Astrocyte (in vitro differentiated cells and primary cell): Measurements from ENCODE around the gene CDH22. TPM values are rescaled to one million over a fixed set of nuclear protein-coding genes. Genes with fewer than 3 reads are reported as not detected.

Experiments
- DNase-seq: peaks from one replicate; pipeline ENCODE4 v3.0.0-alpha.2; 2010; ENCODE audit warnings: low read depth
- FAIRE-seq: peaks from 2 replicates; lab custom pipeline; 2011; peaks lifted over from hg19 to GRCh38; lab: Jason Lieb, UNC
- H2AFZ ChIP-seq: 2 replicates; pipeline ENCODE4 v1.6.0; 2012; ENCODE audit warnings: low read depth, low read length, inconsistent platforms
- H3K27ac ChIP-seq: 2 replicates; pipeline ENCODE4 v1.5.1; 2011; ENCODE audit warnings: low read depth, low read length, inconsistent platforms
- H3K27me3 ChIP-seq: 2 replicates; pipeline ENCODE4 v1.6.0; 2011; ENCODE audit warnings: low read length, inconsistent platforms; ENCODE audit not compliant: insufficient read depth
- H3K36me3 ChIP-seq: 2 replicates; pipeline ENCODE4 v1.5.1; 2011; ENCODE audit warnings: low read length, inconsistent platforms; ENCODE audit not compliant: insufficient read depth
- H3K4me1 ChIP-seq: 2 replicates; pipeline ENCODE4 v1.5.1; 2011; ENCODE audit warnings: low read length, inconsistent platforms; ENCODE audit not compliant: insufficient read depth
- H3K4me2 ChIP-seq: 2 replicates; pipeline ENCODE4 v1.6.0; 2012; ENCODE audit warnings: low read length, inconsistent platforms
- H3K4me3 ChIP-seq: 2 replicates; pipeline ENCODE4 v1.5.1; 2011; ENCODE audit warnings: low read depth, mild to moderate bottlenecking, low read length, inconsistent platforms; ENCODE audit not compliant: insufficient read depth
- H3K79me2 ChIP-seq: 2 replicates; pipeline ENCODE4 v1.6.0; 2012; ENCODE audit warnings: mild to moderate bottlenecking, low read length, inconsistent platforms; ENCODE audit not compliant: insufficient read depth
- H3K9ac ChIP-seq: 2 replicates; pipeline ENCODE4 v1.6.0; 2012; ENCODE audit warnings: mild to moderate bottlenecking, low read length, inconsistent platforms
- H3K9me3 ChIP-seq: 2 replicates; pipeline ENCODE4 v1.5.1; 2012; ENCODE audit warnings: low read depth, mild to moderate bottlenecking, low read length, inconsistent platforms; ENCODE audit not compliant: insufficient read depth
- H4K20me1 ChIP-seq: 2 replicates; pipeline ENCODE4 v1.6.0; 2012; ENCODE audit warnings: low read length, inconsistent platforms; ENCODE audit not compliant: insufficient read depth
- H3K27ac Mint-ChIP-seq: one replicate; pipeline ENCODE4 v1.8.0; 2021; ENCODE audit warnings: mild to moderate bottlenecking, mixed read lengths; ENCODE audit not compliant: unreplicated experiment
- H3K27me3 Mint-ChIP-seq: one replicate; pipeline ENCODE4 v1.8.0; 2021; ENCODE audit warnings: low read depth, mixed read lengths; ENCODE audit not compliant: unreplicated experiment
- H3K36me3 Mint-ChIP-seq: one replicate; pipeline ENCODE4 v1.8.0; 2021; ENCODE audit warnings: low read depth, mixed read lengths; ENCODE audit not compliant: unreplicated experiment
- H3K4me1 Mint-ChIP-seq: one replicate; pipeline ENCODE4 v1.8.0; 2021; ENCODE audit warnings: low read depth, mixed read lengths; ENCODE audit not compliant: unreplicated experiment
- H3K4me3 Mint-ChIP-seq: one replicate; pipeline ENCODE4 v1.8.0; 2021; ENCODE audit warnings: mild to moderate bottlenecking, moderate library complexity, mixed read lengths; ENCODE audit not compliant: unreplicated experiment
- H3K9me3 Mint-ChIP-seq: one replicate; pipeline ENCODE4 v1.8.0; 2021; ENCODE audit warnings: mild to moderate bottlenecking, mixed read lengths; ENCODE audit not compliant: unreplicated experiment
- CTCF ChIP-seq: IDR thresholded peaks from 2 replicates; pipeline ENCODE4 v1.5.1; 2011; ENCODE audit warnings: low read depth, mild to moderate bottlenecking, inconsistent platforms, low read length, moderate library complexity; ENCODE audit not compliant: insufficient read depth
- EZH2 ChIP-seq: IDR thresholded peaks from 2 replicates; pipeline ENCODE4 v1.6.1; 2012; ENCODE audit warnings: mild to moderate bottlenecking, low read length, inconsistent platforms; ENCODE audit not compliant: insufficient read depth
- total RNA-seq: library from RNA; stranded (reverse); gene quantifications from 2 replicates; pipeline ENCODE4 v1.2.1, GENCODE V29; 2021

CDH22 gene
- total RNA-seq, 1 donor from 2014 or later = not detected

- FAIRE-seq = no peak
- Mint-ChIP-seq H3K36me3 (no peaks in the 10 kb centered on the region), H3K4me3 (no peak overlapping the region), H3K9me3 (no peaks in the 10 kb centered on the region), H3K27me3 (peaks cover 40% of the 10 kb centered on the region), H3K27ac (no peak overlapping the region), H3K4me1 (no peaks in the 10 kb centered on the region)
- no peak for DNase-seq
- no peak overlapping the region for H3K4me2 ChIP-seq
- peaks cover 5% of the 10 kb centered on the region for H3K27me3 ChIP-seq
- TF ChIP-seq CTCF (no peak), EZH2 (no peak)
- no peak overlapping the region for H3K27ac ChIP-seq
- no peaks in the 10 kb centered on the region for H3K36me3 ChIP-seq
- no peaks in the 10 kb centered on the region for H3K9me3 ChIP-seq
- no peak overlapping the region for H3K9ac ChIP-seq
- H3K4me1 ChIP-seq = no peaks in the 10 kb centered on the region
- no peaks in the 10 kb centered on the region for H3K79me2 ChIP-seq
- H4K20me1 ChIP-seq = no peaks in the 10 kb centered on the region
- no peak overlapping the region for H3K4me3 ChIP-seq
- H2AFZ ChIP-seq = no peak overlapping the region
Measured at GRCh38 chr20:46152824-46153586, 155.3 kb downstream of the CDH22 start.

- H3K27me3 ChIP-seq = peaks cover under 1% of the 10 kb centered on the region
- H3K4me2 ChIP-seq = no peak overlapping the region
- H3K27ac ChIP-seq = no peak overlapping the region
- FAIRE-seq (no peak), DNase-seq (no peak)
- peaks cover 44% of the 10 kb centered on the region for H3K27me3 Mint-ChIP-seq
- no peak overlapping the region for H3K4me3 ChIP-seq
- H3K27ac Mint-ChIP-seq = no peak overlapping the region
- H3K79me2 ChIP-seq = no peaks in the 10 kb centered on the region
- no peaks in the 10 kb centered on the region for H3K9me3 ChIP-seq
- H3K36me3 ChIP-seq = no peaks in the 10 kb centered on the region
- no peak overlapping the region for H3K9ac ChIP-seq
- no peaks in the 10 kb centered on the region for H3K4me1 ChIP-seq
- H2AFZ ChIP-seq = no peak overlapping the region
- H3K4me3 Mint-ChIP-seq = no peak overlapping the region
- H3K36me3 Mint-ChIP-seq = no peaks in the 10 kb centered on the region
- no peaks in the 10 kb centered on the region for H4K20me1 ChIP-seq
- no peaks in the 10 kb centered on the region for H3K9me3 Mint-ChIP-seq
- H3K4me1 Mint-ChIP-seq = no peaks in the 10 kb centered on the region
- TF ChIP-seq EZH2 = no peak
- no peak for TF ChIP-seq CTCF
Measured at GRCh38 chr20:46151936-46152335, 156.4 kb downstream of the CDH22 start.

- no peak overlapping the region for H3K4me3 Mint-ChIP-seq
- no peak overlapping the region for H3K4me2 ChIP-seq
- H3K4me1 ChIP-seq = no peaks in the 10 kb centered on the region
- H3K27me3 Mint-ChIP-seq = peaks cover 47% of the 10 kb centered on the region
- no peak overlapping the region for H3K27ac Mint-ChIP-seq
- H4K20me1 ChIP-seq = no peaks in the 10 kb centered on the region
- no peaks in the 10 kb centered on the region for H3K36me3 Mint-ChIP-seq
- H2AFZ ChIP-seq = no peak overlapping the region
- TF ChIP-seq EZH2 = no peak
- no peak for TF ChIP-seq CTCF
- no peaks in the 10 kb centered on the region for H3K4me1 Mint-ChIP-seq
- no peak overlapping the region for H3K9ac ChIP-seq
- no peaks in the 10 kb centered on the region for H3K36me3 ChIP-seq
- no peak overlapping the region for H3K4me3 ChIP-seq
- no peaks in the 10 kb centered on the region for H3K79me2 ChIP-seq
- FAIRE-seq = no peak
- no peaks in the 10 kb centered on the region for H3K9me3 ChIP-seq
- H3K27me3 ChIP-seq = peaks cover 1% of the 10 kb centered on the region
- H3K9me3 Mint-ChIP-seq = no peaks in the 10 kb centered on the region
- no peak for DNase-seq
- no peak overlapping the region for H3K27ac ChIP-seq
Measured at GRCh38 chr20:46150943-46151342, 157.4 kb downstream of the CDH22 start.
